Motor neuron (in vitro differentiated cells): ENCODE data around the gene CLSTN1. TPM values are rescaled to one million over a fixed set of nuclear protein-coding genes. Genes with fewer than 3 reads are reported as not detected.

Experiments used
- ATAC-seq, 8 experiments: fragments of 200-7000 bp; cut with Tn5 transposase; replicated peaks in 6 of 8; 2 replicates each; pipeline ENCODE4 v1.8.0; 2021; ENCODE audit warnings: mild to moderate bottlenecking in 8 of 8, moderate library complexity in 8 of 8
- H3K27ac ChIP-seq, 2 donors: fragments of 250-450 bp; sonication (Bioruptor Pico); 2 replicates each; pipeline ENCODE4 v1.9.0; 2021; ENCODE audit warnings: antibody characterized with exemption in 2 of 2, mild to moderate bottlenecking in 2 of 2, moderate library complexity in 1 of 2
- H3K4me1 ChIP-seq, 2 donors: fragments of 250-450 bp; sonication (Bioruptor Pico); replicated peaks in 1 of 2; 2 replicates each; pipeline ENCODE4 v1.6.1; 2021; ENCODE audit warnings: antibody characterized with exemption in 2 of 2, mild to moderate bottlenecking in 2 of 2, moderate library complexity in 1 of 2
- H3K4me3 ChIP-seq, 5 donors: fragments of 250-450 bp; sonication (Bioruptor Pico); 2 replicates each; pipeline ENCODE4 v1.9.0; 2021; ENCODE audit warnings: antibody characterized with exemption in 5 of 5, mild to moderate bottlenecking in 5 of 5, moderate library complexity in 4 of 5
- WGBS, 10 experiments: fragments of 450-650 bp; shearing (Covaris generic); methylation state at CpG; one replicate each; pipeline ENCODE4 v1.0.0; 2022; 5-methylcytosine and 5-hydroxymethylcytosine counted together
- in situ Hi-C, 9 experiments: fragments of 400-800 bp; cut with MboI; loops; one replicate each; pipeline ENCODE4 v1.15.0; 2021; ENCODE audit warnings: low sequenced_read_pairs in 9 of 9, low pct_unique_long_range_greater_than_20kb in 2 of 9; ENCODE audit not compliant: unreplicated experiment in 9 of 9
- total RNA-seq, 8 experiments: library from RNA; unstranded; fragments of 300-600 nt; gene quantifications; 2 replicates each; pipeline versions ENCODE4 v1.2.3 to v1.2.4, GENCODE V29; 2022

Gene CLSTN1
- total RNA-seq, 8 experiments from 2014 or later = 36.6 to 140 (median 112) TPM

DNA sequence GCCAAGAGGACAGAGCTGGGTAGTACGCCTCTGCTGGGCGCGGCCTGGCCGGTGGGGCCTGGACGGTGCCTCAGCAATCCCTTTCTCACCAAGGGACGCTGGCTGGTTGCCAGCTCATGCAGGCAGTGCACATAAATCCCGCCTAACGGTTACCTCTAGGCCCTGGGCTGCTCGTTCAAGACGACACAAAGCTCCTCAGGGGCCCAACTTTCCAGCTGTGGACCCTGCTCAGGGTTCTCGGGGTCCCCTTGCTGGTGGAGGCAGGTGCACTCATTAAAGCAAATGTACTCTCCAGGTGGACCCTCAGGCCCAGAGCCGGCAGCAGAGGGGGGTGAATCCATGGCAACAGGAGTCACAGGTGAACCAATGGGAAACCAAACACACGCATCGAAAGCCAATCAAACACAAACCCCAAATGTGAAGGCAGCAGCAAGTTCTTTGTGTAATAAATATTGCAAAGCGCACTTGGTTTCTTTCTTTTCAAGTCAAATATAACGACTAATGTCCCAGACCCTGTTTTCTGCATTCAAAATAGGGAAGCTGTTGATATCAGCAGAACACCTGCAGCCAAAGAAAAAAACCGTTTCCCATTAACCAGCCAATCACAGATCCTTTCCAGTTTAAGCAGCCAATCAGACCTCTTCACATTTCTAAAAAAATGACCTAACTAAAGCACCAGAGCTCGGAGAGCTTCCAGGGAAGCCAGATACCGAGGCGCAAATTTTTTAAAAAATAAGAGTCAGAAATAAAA is 26.1 kb upstream of the CLSTN1 start:
- peak in 2 of 8 experiments; percentile 3 to 9 for ATAC-seq
- in situ Hi-C loops = loop anchor here in 8 of 9 experiments (25.0 kb wide), 1 partner anchor 213 kb away; no protein-coding TSS in a partner anchor
- Histone ChIP-seq H3K4me1 (peaks cover 21 to 22% of the 10 kb centered on the region in 2 donors), H3K27ac (no peak overlapping the region), H3K4me3 (no peak overlapping the region)
- 56 to 85% (median 74%) methylated on average over 4 to 17 of the region's 20 CpGs; no CpG with 5 or more reads in 1 of the 10 experiments for WGBS, 10 experiments

DNA sequence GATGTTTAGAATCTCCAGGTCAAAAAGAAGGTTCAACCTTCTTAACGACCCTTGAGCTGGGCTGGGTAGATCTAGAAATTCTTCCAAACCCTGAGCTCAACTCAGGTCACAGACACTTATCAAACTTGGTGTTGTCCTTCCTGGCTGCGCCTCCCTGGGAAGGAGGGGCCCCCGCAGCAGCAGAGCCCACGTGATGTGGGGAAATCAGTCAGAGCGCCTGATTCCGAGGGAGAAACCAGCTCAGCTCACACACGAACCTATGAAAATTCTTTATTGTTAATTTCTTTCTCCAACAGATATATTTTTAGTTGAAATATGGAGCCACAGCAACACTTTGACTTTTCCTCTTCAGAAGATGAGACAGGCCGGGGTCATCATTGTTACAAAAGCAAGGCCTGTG is 24.3 kb upstream of the CLSTN1 start:
- in situ Hi-C loops = no loop called here
- 47 to 82% (median 69%) methylated on average over 2 to 8 of the region's 8 CpGs; no CpG with 5 or more reads in 1 of the 10 experiments for WGBS, 10 experiments
- ATAC-seq = peak in 2 of 8 experiments; percentile 31 to 34
- Histone ChIP-seq H3K27ac (no peak overlapping the region), H3K4me1 (peaks cover 24% of the 10 kb centered on the region in 2 donors), H3K4me3 (no peak overlapping the region)

DNA sequence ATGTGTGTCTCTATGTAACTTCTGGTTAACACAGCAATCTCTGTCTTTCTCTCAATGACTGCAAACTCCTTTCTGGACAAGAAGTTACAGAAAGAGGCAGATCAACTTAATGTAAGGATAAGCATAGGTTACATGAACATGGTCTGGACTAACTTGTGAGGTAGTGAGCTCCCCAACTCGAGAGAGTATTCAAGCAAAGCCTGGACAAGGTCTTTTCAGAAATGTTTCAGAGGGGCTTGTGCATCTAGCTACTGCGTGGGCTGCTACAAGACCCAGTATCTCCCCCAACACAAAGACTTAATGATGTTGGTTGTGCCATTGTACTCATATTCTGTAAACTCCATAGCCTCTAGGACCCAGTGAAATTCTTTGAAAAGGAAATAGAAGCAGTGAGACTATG is 23.5 kb upstream of the CLSTN1 start:
- H3K27ac ChIP-seq = no peak overlapping the region
- in situ Hi-C loops = no loop called here
- WGBS, 10 experiments = 38 to 100% (median 88%) methylated on average over 1 to 2 of the region's 2 CpGs; no CpG with 5 or more reads in 2 of the 10 experiments
- no peak for ATAC-seq
- peaks cover 17% of the 10 kb centered on the region in 2 donors for H3K4me1 ChIP-seq
- no peak overlapping the region for H3K4me3 ChIP-seq

DNA sequence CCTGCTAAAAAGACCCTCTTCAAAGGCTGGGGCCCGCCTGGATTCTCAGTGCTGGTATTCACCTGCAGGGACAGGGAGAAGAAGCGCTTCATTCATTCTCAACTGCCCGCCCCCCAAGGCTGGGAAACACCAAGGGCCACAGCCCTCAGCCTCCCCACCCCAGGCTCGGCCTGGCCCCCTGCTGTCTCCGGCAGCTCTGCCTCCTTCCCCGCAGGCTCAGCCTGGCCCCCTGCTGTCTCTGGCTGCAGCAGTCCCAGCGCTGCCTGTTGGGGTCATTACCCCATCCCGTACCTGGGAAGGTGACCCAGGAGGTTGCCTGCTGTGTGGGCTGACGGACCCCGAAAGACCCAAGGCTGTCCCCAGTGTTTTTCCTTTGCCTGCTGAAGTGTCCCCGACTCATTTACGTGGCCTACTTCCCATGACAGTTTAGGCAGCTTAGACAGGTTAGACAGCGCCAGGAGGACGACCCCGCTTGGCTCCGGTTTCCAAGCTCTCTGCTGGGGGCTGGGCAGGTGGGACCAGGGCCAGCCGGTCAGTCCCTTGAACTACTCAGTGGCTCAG is 22.9 kb upstream of the CLSTN1 start:
- peak in 3 of 8 experiments; percentile 7 to 31 (median 18) for ATAC-seq
- no peak overlapping the region for H3K27ac ChIP-seq
- WGBS, 10 experiments = 59 to 100% (median 72%) methylated on average over 1 to 10 of the region's 17 CpGs; no CpG with 5 or more reads in 4 of the 10 experiments
- H3K4me3 ChIP-seq = no peak overlapping the region
- peaks cover 11 to 14% of the 10 kb centered on the region in 2 donors for H3K4me1 ChIP-seq
- in situ Hi-C loops = no loop called here

DNA sequence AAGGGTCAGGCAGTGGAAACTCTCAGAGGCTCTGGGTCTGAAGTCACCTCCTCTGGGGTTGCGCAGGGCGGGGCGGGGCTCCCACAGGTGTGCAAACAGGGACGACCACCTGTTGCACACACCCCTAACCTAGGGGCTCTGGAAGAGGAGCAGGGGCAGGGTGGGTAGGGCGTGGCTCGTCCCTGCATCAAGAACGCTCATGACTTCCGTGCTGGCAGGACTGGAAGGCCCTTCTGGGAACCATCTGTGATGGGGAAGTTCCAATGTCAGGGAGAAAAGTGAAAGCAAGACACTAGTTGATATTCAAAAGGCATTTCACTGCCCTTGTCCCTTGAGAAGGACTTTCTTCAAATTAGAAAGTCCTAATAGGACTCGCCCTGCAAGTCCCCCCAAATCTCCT is 22.1 kb upstream of the CLSTN1 start:
- peak in 3 of 8 experiments; percentile 47 to 85 (median 66) for ATAC-seq
- Histone ChIP-seq H3K4me1 (peaks cover 10 to 14% of the 10 kb centered on the region in 2 donors), H3K27ac (no peak overlapping the region), H3K4me3 (no peak overlapping the region)
- in situ Hi-C loops = no loop called here
- 0 to 100% (median 89%) methylated on average over 1 to 6 of the region's 9 CpGs; no CpG with 5 or more reads in 3 of the 10 experiments for WGBS, 10 experiments

GRCh38 chr1:9844756-9845155 is 21.0 kb upstream of the CLSTN1 start:
- WGBS, 10 experiments = 50 to 100% (median 81%) methylated on average over 1 to 6 of the region's 7 CpGs; no CpG with 5 or more reads in 3 of the 10 experiments
- peaks cover 10 to 14% of the 10 kb centered on the region in 2 donors for H3K4me1 ChIP-seq

GRCh38 chr1:9844106-9844505 is 20.3 kb upstream of the CLSTN1 start:
- no CpG with 5 or more reads among the region's 12 CpGs for WGBS, 10 experiments
- H3K4me3 ChIP-seq = no peak overlapping the region
- H3K27ac ChIP-seq = no peak overlapping the region

More at GRCh38 chr1:9844756-9845155, 21.0 kb upstream of the CLSTN1 start:
- ATAC-seq = no peak
- Histone ChIP-seq H3K27ac (no peak overlapping the region), H3K4me3 (no peak overlapping the region)
- in situ Hi-C loops = no loop called here

GRCh38 chr1:9843576-9843945 is 19.8 kb upstream of the CLSTN1 start:
- no peak for ATAC-seq
- no peak overlapping the region for H3K27ac ChIP-seq
- no peak overlapping the region for H3K4me3 ChIP-seq
- H3K4me1 ChIP-seq = peaks cover 10 to 14% of the 10 kb centered on the region in 2 donors
- WGBS, 10 experiments = no CpG with 5 or more reads among the region's 7 CpGs
- in situ Hi-C loops = no loop called here

More at GRCh38 chr1:9844106-9844505, 20.3 kb upstream of the CLSTN1 start:
- H3K4me1 ChIP-seq = peaks cover 10 to 14% of the 10 kb centered on the region in 2 donors
- no peak for ATAC-seq
- in situ Hi-C loops = no loop called here

DNA sequence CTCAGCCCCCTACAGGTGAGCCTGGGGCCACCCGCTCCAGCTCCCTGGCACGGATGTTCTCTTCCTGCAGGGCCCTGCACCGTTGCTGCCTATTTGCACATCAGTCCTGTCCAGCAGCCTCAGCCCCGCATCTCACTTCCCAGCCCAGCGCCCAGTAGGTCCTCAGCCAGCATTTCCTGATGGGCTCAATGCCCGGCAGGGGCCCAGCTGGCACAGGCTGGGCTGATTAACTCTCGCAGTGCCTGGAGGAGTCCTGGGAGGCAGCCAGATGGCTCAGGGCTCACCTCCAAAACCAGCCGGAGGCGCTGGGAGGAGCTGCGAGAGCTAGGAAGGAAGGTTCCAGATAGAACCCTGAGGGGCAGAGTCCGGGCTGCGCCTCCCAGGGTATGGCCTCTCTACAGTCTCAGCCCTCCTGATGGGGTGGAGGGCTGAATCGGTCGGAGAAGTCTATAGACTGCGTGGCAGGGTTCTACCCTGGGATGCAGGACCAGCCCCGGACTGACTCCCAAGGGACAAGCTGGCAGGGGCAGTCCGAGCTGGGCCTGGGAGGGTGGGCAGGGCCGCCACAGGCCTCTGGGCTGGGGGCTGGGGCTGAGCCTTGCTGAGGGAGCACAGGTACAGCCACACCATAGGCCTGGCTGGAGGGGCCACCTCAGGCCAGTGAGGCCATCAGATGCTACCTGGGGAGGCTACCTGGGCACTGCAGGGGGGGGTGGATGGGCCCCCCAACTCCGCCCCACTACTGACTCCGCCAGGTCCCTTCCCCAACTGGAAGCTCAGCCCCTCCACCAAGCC is 19.2 kb upstream of the CLSTN1 start:
- WGBS, 10 experiments = 52 to 92% (median 75%) methylated on average over 1 to 7 of the region's 20 CpGs; no CpG with 5 or more reads in 4 of the 10 experiments
- H3K4me1 ChIP-seq = peaks cover 6 to 10% of the 10 kb centered on the region in 2 donors
- in situ Hi-C loops = no loop called here
- ATAC-seq = peak in 1 of 8 experiments; percentile 23
- no peak overlapping the region for H3K27ac ChIP-seq
- no peak overlapping the region for H3K4me3 ChIP-seq

GRCh38 chr1:9842073-9842711 is 18.4 kb upstream of the CLSTN1 start:
- no peak overlapping the region for H3K27ac ChIP-seq
- WGBS, 10 experiments = 0 to 82% (median 71%) methylated on average over 2 to 6 of the region's 9 CpGs; no CpG with 5 or more reads in 4 of the 10 experiments
- H3K4me1 ChIP-seq = peaks cover 4 to 7% of the 10 kb centered on the region in 2 donors
- in situ Hi-C loops = no loop called here
- ATAC-seq = no peak
- no peak overlapping the region for H3K4me3 ChIP-seq

DNA sequence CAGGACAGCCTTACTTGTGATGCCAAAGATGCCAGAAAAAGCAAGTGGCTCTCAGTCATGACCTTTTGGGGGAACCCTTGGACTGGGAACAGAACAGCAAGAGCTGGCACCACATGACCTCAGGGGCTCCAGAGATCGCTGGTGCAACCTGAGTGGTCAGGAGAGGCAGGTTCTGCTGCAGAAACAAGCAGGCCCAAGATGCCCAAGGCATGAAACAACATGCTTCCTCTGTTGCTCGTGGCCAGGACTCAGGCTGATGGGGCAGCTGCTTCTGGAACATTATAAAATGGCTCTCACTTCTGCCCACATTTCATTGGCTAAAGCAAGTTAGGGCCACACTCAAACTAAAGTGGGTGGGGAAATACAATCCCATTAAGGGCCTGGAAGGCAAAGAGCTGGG is 17.7 kb upstream of the CLSTN1 start:
- WGBS, 10 experiments = 20 to 100% (median 67%) methylated on average over 1 to 2 of the region's 2 CpGs; no CpG with 5 or more reads in 5 of the 10 experiments
- Histone ChIP-seq H3K4me3 (no peak overlapping the region), H3K4me1 (peaks cover 4 to 7% of the 10 kb centered on the region in 2 donors), H3K27ac (no peak overlapping the region)
- in situ Hi-C loops = no loop called here
- ATAC-seq = no peak

- in situ Hi-C loops = no loop called here
- ATAC-seq = no peak
- Histone ChIP-seq H3K27ac (no peak overlapping the region), H3K4me3 (no peak overlapping the region), H3K4me1 (peaks cover 14% of the 10 kb centered on the region in 2 donors)
- WGBS, 10 experiments = 55 to 100% (median 91%) methylated on average over 2 to 3 of the region's 3 CpGs; no CpG with 5 or more reads in 6 of the 10 experiments
These were observed 16.4 kb upstream of the CLSTN1 start for GRCh38 chr1:9840176-9840575.
